Prostate gland (tissue), 2 donors: ENCODE data around the gene SIAH2. TPM values are rescaled to one million over a fixed set of nuclear protein-coding genes. Genes with fewer than 3 reads are reported as not detected.

Experiments
- DNase-seq: peaks from one replicate; pipeline ENCODE4 v3.0.0-alpha.2; 2019; ENCODE audit warnings: low spot score
- H3K27ac ChIP-seq, 2 donors: fragments of 200-600 bp; sonication (generic); 2 replicates each; pipeline ENCODE4 v1.5.1; 2017 to 2019
- H3K27me3 ChIP-seq: fragments of 200-600 bp; sonication (generic); replicated peaks from 2 replicates; pipeline ENCODE4 v1.5.1; 2019; ENCODE audit not compliant: insufficient read depth
- H3K36me3 ChIP-seq, 2 donors: fragments of 200-600 bp; sonication (generic); 1 replicate in 1 of 2; 2 replicates in 1 of 2; pipeline versions ENCODE4 v1.5.1 to v1.8.1; 2017 to 2019
- H3K4me1 ChIP-seq: fragments of 200-600 bp; sonication (generic); replicated peaks from 2 replicates; pipeline ENCODE4 v1.5.1; 2019
- H3K4me3 ChIP-seq, 2 donors: fragments of 200-600 bp; sonication (generic); 2 replicates each; pipeline ENCODE4 v1.5.1; 2017 to 2019
- H3K9me3 ChIP-seq: fragments of 200-600 bp; sonication (generic); 2 replicates; pipeline ENCODE4 v1.5.1; 2017
- POLR2A ChIP-seq: fragments of 450-650 bp; IDR thresholded peaks from one replicate; pipeline ENCODE4 v1.6.1; 2016; ENCODE audit warnings: antibody characterized with exemption, mild to moderate bottlenecking
- POLR2AphosphoS5 ChIP-seq: sonication (generic); formaldehyde crosslinking; IDR thresholded peaks from one replicate; pipeline ENCODE4 v1.6.1; 2017; ENCODE audit warnings: antibody characterized with exemption
- WGBS: methylation state at CpG from one replicate; pipeline ENCODE4 v1.1.5; 2018; 5-methylcytosine and 5-hydroxymethylcytosine counted together
- intact Hi-C: fragments of 100-400 bp; cut with DNase I; formaldehyde crosslinking; loops from one replicate; pipeline ENCODE4 v1.14.2; 2022
- total RNA-seq, 2 donors: library from RNA; depleted of rRNA; stranded (reverse); fragments of >200 nt; gene quantifications; one replicate each; pipeline ENCODE4 v1.1.0, GENCODE V29; 2016
- TF ChIP-seq, protein P1 (sequence below), 4 experiments: fragments of 200-600 bp in 2 of 4; fragments of 450-650 bp in 2 of 4; sonication (generic) in 2 of 4; IDR thresholded peaks; 1 replicate in 3 of 4; 2 replicates in 1 of 4; pipeline ENCODE4 v1.5.1; 2016 to 2019; ENCODE audit warnings: antibody characterized with exemption in 4 of 4, mild to moderate bottlenecking in 2 of 4, moderate library complexity in 2 of 4

The SIAH2 gene, protein sequence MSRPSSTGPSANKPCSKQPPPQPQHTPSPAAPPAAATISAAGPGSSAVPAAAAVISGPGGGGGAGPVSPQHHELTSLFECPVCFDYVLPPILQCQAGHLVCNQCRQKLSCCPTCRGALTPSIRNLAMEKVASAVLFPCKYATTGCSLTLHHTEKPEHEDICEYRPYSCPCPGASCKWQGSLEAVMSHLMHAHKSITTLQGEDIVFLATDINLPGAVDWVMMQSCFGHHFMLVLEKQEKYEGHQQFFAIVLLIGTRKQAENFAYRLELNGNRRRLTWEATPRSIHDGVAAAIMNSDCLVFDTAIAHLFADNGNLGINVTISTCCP
- total RNA-seq, result 10 to 100 TPM; 47.4 to 48.9 TPM

DNA sequence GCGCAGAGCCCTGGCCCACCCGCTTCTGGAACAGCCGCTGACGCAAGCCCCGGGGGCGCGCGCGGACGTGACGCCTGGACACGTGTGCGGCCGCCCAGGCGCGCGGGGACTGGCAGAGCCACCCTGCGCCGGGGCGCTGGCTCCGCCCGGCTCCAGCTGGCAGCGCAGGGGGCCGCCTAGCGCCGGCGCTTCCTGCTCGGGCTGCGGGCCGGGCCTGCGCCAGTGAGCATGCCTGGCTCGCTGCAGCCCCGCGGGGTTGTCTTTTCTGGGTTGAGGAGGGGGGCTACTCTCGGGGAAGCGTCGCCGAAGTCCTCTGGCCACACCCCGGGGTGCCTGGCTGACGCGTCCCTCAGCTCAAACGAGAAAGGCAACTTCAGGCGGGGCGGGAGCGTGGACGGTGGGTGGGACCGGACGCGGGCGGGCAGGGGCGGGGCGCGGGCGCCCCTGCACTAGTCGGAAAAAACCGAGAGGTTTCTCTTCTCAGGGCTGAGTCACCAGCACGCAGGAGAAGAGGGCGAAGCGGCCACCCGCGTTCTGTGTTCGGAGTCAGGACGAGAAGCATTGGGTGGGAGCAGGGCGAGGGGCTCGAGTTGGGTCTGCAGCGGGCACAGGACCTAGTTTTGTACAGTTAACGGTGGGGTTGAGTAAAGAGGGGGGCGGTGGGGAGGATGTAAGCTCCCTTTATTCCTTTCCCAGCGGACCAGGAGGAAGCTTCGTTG lies at the start of gene SIAH2:
SIAH2 (minus strand) TSS at position 48 of the 719 bp plus-strand sequence. CDS start 320 bp downstream, outside the sequence.
- H3K4me1 ChIP-seq, result peaks cover 4% of the 10 kb centered on the region
- H3K4me3 ChIP-seq, result peak within 1 kb of the TSS; percentile 74 to 98
- under 1% methylated on average over 68 of the region's 70 CpGs for WGBS
- DNase-seq, result peak; percentile 94
- intact Hi-C loops, result loop anchor here (5.0 to 10.0 kb wide), 5 partner anchors 41 to 1798 kb away; partner anchors contain the start of genes EIF2A, SELENOT, SERP1 and TSC22D2
- H3K9me3 ChIP-seq, result no peaks in the 10 kb centered on the region
- TF ChIP-seq, protein P1, sequence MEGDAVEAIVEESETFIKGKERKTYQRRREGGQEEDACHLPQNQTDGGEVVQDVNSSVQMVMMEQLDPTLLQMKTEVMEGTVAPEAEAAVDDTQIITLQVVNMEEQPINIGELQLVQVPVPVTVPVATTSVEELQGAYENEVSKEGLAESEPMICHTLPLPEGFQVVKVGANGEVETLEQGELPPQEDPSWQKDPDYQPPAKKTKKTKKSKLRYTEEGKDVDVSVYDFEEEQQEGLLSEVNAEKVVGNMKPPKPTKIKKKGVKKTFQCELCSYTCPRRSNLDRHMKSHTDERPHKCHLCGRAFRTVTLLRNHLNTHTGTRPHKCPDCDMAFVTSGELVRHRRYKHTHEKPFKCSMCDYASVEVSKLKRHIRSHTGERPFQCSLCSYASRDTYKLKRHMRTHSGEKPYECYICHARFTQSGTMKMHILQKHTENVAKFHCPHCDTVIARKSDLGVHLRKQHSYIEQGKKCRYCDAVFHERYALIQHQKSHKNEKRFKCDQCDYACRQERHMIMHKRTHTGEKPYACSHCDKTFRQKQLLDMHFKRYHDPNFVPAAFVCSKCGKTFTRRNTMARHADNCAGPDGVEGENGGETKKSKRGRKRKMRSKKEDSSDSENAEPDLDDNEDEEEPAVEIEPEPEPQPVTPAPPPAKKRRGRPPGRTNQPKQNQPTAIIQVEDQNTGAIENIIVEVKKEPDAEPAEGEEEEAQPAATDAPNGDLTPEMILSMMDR (IDR thresholded peaks at IDR 0.05), result peak in 2 of 4 experiments; percentile 36 to 46
- TF ChIP-seq POLR2AphosphoS5 (peak; percentile 76), POLR2A (peak; percentile 72)
- H3K27ac ChIP-seq, result peak within 1 kb of the TSS; percentile 98 to 100
- H3K36me3 ChIP-seq, result no peaks in the 10 kb centered on the region
- no peaks in the 10 kb centered on the region for H3K27me3 ChIP-seq

DNA sequence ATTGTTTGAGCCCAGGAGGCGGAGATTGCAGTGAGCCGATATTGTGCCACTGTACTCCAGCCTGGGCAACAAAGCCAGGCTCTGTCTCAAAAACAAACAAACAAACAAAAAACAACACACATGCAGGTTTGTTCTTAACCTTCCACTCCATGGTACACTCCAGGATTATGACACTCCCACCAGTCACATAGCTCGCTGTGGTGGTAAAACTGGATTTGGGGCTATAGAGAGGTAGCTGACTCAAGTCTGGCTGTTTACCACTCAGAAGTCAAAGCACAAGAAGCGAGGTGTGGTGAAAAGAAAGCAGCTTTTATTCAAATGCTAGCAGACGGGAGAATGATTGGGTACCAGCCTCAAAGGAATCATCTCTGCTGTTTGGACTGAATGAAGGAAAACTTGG lies 49.0 kb upstream of the SIAH2 start:
- Histone ChIP-seq H3K36me3 (no peaks in the 10 kb centered on the region), H3K4me1 (no peaks in the 10 kb centered on the region), H3K9me3 (no peaks in the 10 kb centered on the region), H3K27me3 (no peaks in the 10 kb centered on the region), H3K4me3 (no peak overlapping the region), H3K27ac (no peak overlapping the region)
- intact Hi-C loops, result no loop called here
- whole genome bisulfite sequencing, result 83% methylated on average over 5 of the region's 5 CpGs
- DNase-seq, result no peak
- no peak for TF ChIP-seq POLR2A
- TF ChIP-seq, protein P1 (IDR thresholded peaks at IDR 0.05), result no peak
- TF ChIP-seq POLR2AphosphoS5, result no peak

DNA sequence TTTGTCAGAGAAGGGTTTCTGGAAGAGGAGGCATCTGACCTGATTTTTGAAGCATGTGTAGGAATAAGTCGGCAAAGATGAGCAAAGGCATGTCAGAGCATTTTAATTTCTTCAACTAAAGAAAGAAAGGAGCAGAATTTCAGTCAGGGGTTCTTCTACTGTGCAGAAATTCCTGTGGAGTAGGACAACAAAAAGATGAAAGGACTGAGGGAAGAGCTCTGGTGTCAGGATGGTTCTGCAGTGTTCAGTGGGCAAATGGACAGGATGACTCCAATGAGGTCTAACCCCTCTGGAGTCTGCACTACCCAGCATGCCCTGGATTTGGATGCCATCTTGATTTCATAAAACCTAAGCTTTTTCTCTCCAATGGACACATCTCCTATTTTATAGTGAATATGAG lies 47.7 kb upstream of the SIAH2 start:
- WGBS, result 84% methylated on average over 1 of the region's 1 CpG

DNA sequence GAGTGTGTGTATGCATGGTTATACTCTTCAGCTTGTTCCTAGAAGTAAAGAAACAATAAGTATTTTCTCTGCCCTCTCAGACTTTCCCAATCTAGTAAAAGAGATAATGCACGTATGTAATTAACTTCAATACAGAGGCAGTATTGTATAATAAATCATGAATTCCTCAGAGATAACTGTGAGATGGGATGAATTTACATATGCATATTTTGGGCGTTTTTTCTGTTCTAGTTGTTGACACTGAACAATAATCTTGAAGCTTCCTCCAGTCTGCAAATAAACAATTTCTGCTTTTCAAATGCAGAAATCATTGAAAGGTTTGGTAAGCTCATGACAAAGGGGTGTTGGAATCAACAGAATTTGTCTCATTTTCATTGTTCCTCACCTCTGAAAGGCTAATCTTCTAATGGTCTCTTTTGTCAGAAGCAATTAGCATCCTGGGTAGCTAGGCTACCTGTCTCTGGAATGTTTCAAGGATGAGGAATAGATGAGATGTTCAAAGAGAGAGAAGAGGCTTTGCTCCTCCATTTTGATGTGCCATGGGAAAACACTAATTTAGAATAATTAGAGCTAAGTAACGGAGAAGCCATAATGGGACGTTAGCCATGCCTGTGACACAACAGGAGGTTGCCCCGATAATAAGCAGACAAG lies 43.3 kb upstream of the SIAH2 start:
- no peak overlapping the region for H3K4me3 ChIP-seq
- TF ChIP-seq, protein P1 (IDR thresholded peaks at IDR 0.05), result no peak
- no peak for TF ChIP-seq POLR2A
- TF ChIP-seq POLR2AphosphoS5, result no peak
- no peaks in the 10 kb centered on the region for H3K4me1 ChIP-seq
- no peaks in the 10 kb centered on the region for H3K36me3 ChIP-seq
- no peaks in the 10 kb centered on the region for H3K9me3 ChIP-seq
- WGBS, result 53% methylated on average over 5 of the region's 5 CpGs
- H3K27me3 ChIP-seq, result no peaks in the 10 kb centered on the region
- H3K27ac ChIP-seq, result no peak overlapping the region
- intact Hi-C loops, result no loop called here
- no peak for DNase-seq

More for the DNA sequence above, 47.7 kb upstream of the SIAH2 start:
- Histone ChIP-seq H3K9me3 (no peaks in the 10 kb centered on the region), H3K36me3 (no peaks in the 10 kb centered on the region), H3K4me1 (no peaks in the 10 kb centered on the region), H3K27me3 (no peaks in the 10 kb centered on the region), H3K27ac (no peak overlapping the region), H3K4me3 (no peak overlapping the region)
- TF ChIP-seq POLR2A (no peak), POLR2AphosphoS5 (no peak)
- TF ChIP-seq, protein P1 (IDR thresholded peaks at IDR 0.05), result no peak
- intact Hi-C loops, result no loop called here
- no peak for DNase-seq
